Renal pelvis (tissue), 4 donors: Measurements from ENCODE around the gene NTHL1. TPM values are rescaled to one million over a fixed set of nuclear protein-coding genes. Genes with fewer than 3 reads are reported as not detected.

Experiments used
- DNase-seq: peaks from one replicate; pipeline ENCODE4 v3.0.0-alpha.2; 2013
- polyA plus RNA-seq, 3 donors: library from polyadenylated mRNA; unstranded; fragments of 120-200 nt; gene quantifications; one replicate each; pipeline ENCODE4 v1.2.1, GENCODE V29; 2013; ENCODE audit not compliant: insufficient read length in 3 of 3

NTHL1 gene
- polyA plus RNA-seq, 3 donors, result 19.7 to 26.7 (median 26.2) TPM

DNA sequence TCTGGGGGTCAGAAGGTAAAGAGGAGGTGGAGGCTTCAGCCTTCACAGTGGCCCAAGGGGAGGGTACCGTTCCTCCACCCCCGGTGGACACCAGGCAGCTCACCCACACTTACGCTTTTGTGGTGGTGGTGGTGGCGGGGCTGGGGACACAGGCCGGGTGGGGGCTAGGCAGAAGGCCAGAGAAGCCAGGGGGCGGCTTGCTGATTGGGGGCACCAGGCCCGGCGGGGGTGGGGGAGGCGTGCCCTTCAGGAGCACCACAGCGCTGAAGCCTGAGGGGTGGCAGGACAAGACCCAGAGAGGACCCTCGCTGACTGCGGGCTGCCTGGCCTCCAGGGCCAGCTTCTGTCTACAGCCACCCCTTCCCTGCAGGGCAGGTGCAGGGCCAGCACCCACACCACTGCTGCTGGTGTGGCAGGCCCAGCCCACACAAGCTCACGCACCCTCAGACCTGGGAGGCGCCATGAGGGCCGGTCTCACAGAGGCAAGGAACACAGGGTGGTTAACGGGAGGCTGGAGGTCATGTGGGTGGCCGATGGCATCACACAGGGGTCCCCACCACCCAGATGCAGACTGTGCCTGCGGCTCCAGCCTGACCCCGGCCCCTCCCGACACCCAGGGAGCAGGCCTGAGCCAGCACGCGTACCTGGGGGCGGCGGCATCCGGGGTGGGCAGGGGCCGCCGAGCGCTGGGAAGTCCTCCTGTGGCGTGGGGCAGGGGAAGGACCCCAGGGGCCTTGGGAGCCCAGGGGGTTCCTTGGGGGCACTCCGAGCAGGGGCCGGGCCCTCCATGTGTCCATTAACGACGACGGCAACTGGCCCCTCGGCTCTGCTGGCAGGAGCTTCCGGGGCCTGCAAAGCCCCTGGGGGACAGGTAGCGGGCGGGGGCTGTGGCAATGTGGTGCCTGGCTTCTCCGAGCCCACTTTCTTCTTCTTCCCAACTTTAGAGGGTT, 48.5 kb downstream of the NTHL1 start:
- DNase-seq, result no peak

DNA sequence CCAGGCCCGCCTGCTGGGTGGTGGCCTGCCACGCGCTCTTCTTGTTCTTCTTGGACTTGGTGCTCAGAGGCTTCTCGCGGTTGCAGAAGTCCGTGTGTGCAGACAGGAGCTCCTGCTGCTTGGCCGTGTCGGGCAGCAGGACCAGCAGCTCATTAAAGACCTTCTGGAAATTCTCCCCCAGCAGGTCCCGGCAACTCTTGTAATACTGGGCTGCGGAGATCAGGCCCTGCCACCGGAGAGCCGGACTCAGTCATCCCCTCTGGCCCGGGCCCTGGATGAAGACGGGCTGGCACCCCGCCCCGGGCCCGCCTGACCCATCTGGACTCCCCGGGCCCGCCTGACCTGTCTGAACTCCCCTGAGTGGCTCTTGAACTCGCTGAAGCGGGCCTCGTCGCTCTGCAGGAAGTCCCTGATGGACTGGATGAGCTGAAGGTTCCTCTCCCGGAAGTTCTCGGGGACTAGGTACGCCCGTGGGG, 49.2 kb downstream of the NTHL1 start:
- no peak for DNase-seq

DNA sequence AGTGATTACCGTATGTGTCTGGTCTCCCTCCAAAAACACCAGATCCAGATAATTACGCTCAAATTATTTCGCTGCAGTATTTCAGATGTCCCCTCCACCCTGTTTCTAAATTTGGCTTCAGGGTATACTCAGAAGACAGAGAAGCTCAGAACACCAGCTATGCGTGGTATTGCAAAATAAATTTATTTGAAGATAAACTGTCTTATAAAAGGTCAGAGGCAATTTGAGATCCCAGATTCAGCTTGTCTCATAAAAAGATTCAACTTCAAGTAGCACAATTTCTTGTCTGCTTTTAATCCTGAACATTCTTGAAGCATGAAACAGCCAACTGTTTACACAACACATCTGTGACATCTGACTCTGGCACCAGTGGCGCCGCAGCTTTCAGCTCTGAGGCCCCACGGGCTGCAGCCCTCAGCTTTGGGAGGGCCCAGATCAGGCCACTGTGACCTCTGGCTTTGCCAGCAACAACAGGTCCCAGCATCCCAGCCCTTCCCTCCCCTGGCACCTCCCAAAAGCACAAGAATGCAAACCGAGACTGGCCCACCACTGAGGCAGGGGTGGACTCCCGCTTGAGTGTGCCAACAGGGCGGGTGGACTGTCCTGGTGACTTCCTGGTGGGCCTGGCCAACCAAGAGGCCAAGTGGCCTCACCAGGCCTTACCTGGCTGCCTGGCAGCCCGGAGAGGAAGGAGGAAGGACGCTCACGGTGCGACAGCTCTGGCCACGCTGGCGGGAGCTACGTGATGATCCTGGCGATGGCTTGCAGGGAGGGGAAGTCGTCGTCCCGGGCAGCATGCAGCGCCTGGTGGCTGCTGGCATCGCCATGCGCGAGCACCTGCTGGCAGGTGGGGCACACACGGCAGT, 49.9 kb downstream of the NTHL1 start:
- no peak for DNase-seq

DNA sequence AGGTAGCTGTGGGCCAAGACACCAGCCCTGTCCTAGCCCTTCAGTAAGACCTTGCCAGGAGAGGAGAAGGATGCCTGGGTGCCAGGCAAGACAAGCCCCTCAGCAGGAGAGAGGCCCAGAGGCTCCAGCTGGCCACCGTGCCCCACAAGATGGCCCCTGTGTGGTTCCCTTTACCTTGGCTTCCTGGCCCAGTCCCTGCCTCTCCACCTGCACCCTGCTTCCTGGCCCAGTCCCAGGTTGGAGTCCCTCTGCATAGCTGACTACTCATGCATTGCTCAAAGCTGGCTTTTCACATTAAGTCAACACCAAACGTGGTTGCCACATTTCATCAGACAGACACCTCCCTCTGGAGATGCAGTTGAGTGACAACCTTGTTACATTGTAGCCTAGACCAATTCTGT, 53.9 kb downstream of the NTHL1 start:
- no peak for DNase-seq

DNA sequence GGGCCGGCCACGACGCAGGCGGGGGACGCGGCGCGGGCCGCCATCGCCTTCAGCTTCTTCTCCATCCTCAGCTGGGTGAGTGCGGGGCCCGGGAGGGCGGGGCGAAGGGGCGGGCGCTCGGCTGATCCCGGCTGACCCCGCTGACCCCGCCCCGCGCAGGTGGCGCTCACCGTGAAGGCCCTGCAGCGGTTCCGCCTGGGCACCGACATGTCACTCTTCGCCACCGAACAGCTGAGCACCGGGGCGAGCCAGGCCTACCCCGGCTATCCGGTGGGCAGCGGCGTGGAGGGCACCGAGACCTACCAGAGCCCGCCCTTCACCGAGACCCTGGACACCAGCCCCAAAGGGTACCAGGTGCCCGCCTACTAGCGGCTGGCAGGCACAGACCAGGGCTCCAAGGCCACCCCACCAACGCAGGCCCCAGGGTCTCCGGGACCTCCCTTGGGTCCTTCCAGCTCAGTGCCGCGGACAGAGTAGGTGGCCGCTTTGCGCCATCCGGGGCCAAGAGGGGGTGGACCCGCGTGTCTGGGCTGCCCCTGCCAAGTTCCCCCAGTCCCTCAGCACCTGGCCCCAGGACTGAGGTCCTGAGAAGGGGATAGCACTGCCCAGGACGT, 54.8 kb downstream of the NTHL1 start:
- no peak for DNase-seq

DNA sequence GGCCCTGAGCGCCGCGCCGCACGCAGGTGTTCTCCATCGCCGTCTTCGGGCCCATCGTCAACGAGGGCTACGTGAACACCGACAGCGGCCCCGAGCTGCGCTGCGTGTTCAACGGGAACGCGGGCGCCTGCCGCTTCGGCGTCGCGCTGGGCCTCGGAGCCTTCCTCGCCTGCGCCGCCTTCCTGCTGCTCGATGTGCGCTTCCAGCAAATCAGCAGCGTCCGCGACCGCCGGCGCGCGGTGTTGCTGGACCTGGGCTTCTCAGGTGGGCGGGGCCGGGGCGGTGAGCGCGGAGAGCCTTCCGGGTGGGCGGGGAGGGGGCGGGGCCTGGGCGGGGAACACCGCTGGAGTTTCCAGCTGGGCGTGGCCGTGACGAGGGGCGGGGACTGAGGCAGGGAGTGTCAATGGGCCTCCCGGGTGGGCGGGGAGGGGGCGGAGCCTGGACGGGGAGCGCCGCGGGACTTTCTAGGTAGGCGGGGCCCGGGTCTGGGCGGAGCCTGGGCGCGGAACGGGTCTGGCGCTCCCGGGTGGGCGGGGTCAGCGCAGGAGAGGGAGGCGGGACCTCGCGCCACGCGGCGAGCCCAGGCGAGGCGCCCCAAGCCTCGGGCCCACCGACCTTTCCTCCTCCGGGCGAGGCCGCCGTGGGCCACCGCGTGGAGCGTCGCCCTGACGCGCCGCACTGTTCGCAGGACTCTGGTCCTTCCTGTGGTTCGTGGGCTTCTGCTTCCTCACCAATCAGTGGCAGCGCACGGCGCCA, 55.5 kb downstream of the NTHL1 start:
- DNase-seq, result peak; percentile 87

DNA sequence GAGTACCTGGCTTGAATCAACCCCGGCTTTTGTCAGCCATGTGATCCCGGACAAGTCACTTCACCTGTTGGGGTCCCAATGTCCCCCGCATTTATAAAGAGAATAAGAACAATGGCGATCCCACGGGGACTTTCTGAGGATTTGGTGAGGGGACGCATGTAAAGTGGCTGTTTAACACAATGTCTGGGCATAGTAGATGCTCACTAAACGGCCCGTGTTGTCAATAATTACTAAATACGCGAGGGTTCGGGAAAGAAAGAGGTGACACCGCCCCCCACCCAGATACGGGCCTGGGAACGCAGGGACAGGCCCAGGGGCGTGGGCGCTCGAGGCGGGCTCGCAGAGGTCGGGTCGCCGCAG, 56.1 kb downstream of the NTHL1 start:
- no peak for DNase-seq

DNA sequence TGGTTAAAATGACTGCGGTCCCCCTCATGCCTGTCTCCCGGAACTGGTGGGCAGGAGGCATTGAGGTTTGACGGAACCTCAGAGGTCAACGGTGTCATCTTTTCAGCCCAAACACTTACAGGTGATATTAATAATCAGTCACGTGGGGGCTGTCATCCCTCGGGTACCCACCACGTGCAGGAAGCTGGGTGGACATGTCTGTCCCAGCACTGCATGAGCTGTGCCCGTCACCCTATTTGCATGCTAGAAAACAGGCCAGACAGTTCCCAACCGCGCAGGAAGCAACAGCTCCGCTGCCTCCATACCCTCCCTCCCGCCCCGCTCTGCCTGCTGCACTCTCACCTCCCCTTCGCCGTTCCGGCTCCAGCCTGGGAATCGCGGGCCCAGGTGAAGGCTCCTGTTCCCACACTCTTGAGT, 56.5 kb downstream of the NTHL1 start:
- DNase-seq, result no peak

DNA sequence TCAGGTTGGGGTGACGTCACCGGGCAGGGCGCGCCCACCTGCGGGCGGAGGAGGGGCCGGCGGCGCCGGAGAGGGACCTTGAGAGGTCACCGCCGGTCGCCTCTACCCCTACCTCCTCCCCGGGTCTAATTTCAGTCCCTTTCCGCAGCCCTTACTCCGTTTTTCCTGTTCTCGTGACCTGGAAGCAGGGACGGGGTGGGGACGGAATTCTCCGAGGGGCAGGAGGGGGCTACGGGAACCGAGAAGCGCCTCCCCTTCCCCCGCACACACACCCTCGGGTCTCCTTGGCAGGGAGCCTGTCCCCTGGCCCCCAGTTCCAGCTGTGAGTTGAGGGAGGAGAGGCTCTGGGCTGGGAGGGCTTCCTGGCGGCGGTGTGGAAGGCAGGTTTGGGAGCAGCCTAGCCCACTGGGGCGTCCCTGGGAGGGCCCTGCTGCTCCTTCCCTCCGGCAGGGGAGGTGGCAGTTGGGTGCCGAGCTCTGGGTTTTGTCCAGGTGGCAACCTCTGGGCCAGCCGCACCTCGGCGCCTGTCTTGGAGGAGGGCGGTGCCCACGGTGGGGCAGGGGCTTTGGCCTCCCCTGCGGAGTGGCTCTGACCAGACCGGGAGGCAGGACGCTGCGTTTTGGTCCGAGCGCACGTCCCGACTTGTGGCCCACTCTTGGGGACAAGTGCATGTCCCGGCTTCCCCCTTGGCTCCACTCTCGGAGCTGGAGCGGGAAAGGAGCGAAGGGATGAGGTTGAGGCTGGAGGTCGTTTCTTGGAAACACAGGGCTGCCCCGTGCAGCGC, 57.1 kb downstream of the NTHL1 start:
- no peak for DNase-seq

DNA sequence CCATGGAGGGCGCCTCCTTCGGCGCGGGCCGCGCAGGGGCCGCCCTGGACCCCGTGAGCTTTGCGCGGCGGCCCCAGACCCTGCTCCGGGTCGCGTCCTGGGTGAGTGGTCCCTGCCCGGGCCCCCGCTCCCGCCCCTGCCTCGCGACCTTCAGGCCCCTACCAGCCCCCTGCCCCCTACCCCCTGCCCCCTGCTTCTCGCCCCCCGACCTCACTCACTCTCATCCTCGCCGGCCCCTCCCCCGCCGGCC, 57.6 kb downstream of the NTHL1 start:
- no peak for DNase-seq

Other genes starting within 250 kb of the NTHL1 start
- 10 to 100 TPM; 43.4 to 50.5 (median 47.8) TPM for gene HAGH, start 221.0 kb downstream of the NTHL1 start, polyA plus RNA-seq
- gene FAHD1, start 220.6 kb downstream of the NTHL1 start, polyA plus RNA-seq, result 10 to 100 TPM; 39.0 to 45.7 (median 39.2) TPM
- gene MEIOB, start 175.7 kb downstream of the NTHL1 start, polyA plus RNA-seq, result 1 to 10 TPM; 1.0 to 2.2 (median 1.9) TPM
- gene HS3ST6, start 129.4 kb downstream of the NTHL1 start, polyA plus RNA-seq, result under 1 TPM; 0.13 to 0.41 (median 0.37) TPM
- gene MSRB1, start 104.6 kb downstream of the NTHL1 start, polyA plus RNA-seq, result 10 to 100 TPM; 79.7 to 87.6 (median 82.1) TPM
- under 1 TPM; 0.09 to 0.42 (median 0.21) TPM for gene RPL3L, start 93.1 kb downstream of the NTHL1 start, polyA plus RNA-seq
- 100 to 1,000 TPM; 124 to 158 (median 132) TPM for gene NDUFB10, start 88.3 kb downstream of the NTHL1 start, polyA plus RNA-seq
- gene RPS2, start 83.0 kb downstream of the NTHL1 start, polyA plus RNA-seq, result 1,000 to 10,000 TPM; 1,943 to 2,404 (median 2,241) TPM
- not detected for gene RNF151, start 81.0 kb downstream of the NTHL1 start, polyA plus RNA-seq
- gene TBL3, start 75.8 kb downstream of the NTHL1 start, polyA plus RNA-seq, result 10 to 100 TPM; 36.5 to 49.0 (median 47.9) TPM
- gene NOXO1, start 66.4 kb downstream of the NTHL1 start, polyA plus RNA-seq, result 1 to 10 TPM in 1 of 3 donors, under 1 TPM in 2; 0.90 to 1.2 (median 1.00) TPM
- 10 to 100 TPM; 26.1 to 35.9 (median 31.6) TPM for gene GFER, start 63.6 kb downstream of the NTHL1 start, polyA plus RNA-seq
- gene SYNGR3, start 57.9 kb downstream of the NTHL1 start, polyA plus RNA-seq, result 1 to 10 TPM; 1.5 to 2.4 (median 2.1) TPM
- gene ZNF598, start 38.0 kb downstream of the NTHL1 start, polyA plus RNA-seq, result 10 to 100 TPM; 21.4 to 30.9 (median 25.0) TPM
- gene NPW, start 28.0 kb downstream of the NTHL1 start, polyA plus RNA-seq, result 10 to 100 TPM in 2 of 3 donors, 1 to 10 TPM in 1; 4.5 to 14.3 (median 12.0) TPM
- 100 to 1,000 TPM; 116 to 169 (median 155) TPM for gene NHERF2, start 20.9 kb downstream of the NTHL1 start, polyA plus RNA-seq
- 100 to 1,000 TPM; 141 to 174 (median 162) TPM for gene TSC2, start 151 bp upstream of the NTHL1 start, polyA plus RNA-seq
- gene PKD1, start 88.1 kb upstream of the NTHL1 start, polyA plus RNA-seq, result 100 to 1,000 TPM in 2 of 3 donors, 10 to 100 TPM in 1; 96.5 to 119 (median 115) TPM
- 1 to 10 TPM; 3.0 to 6.0 (median 3.1) TPM for gene RAB26, start 100.8 kb upstream of the NTHL1 start, polyA plus RNA-seq
- gene TRAF7, start 107.9 kb upstream of the NTHL1 start, polyA plus RNA-seq, result 10 to 100 TPM; 56.1 to 61.1 (median 60.6) TPM
- gene CASKIN1, start 148.8 kb upstream of the NTHL1 start, polyA plus RNA-seq, result 1 to 10 TPM; 1.8 to 2.6 (median 1.9) TPM
- 10 to 100 TPM; 48.8 to 57.6 (median 55.2) TPM for gene MLST8, start 157.6 kb upstream of the NTHL1 start, polyA plus RNA-seq
- 10 to 100 TPM in 1 of 3 donors, 1 to 10 TPM in 2; 6.6 to 11.8 (median 9.4) TPM for gene BRICD5, start 163.0 kb upstream of the NTHL1 start, polyA plus RNA-seq
- gene PGP, start 167.0 kb upstream of the NTHL1 start, polyA plus RNA-seq, result 10 to 100 TPM; 15.1 to 18.8 (median 17.8) TPM
- 10 to 100 TPM; 19.8 to 26.3 (median 23.3) TPM for gene E4F1, start 175.8 kb upstream of the NTHL1 start, polyA plus RNA-seq
- gene DNASE1L2, start 188.6 kb upstream of the NTHL1 start, polyA plus RNA-seq, result 1 to 10 TPM in 2 of 3 donors, under 1 TPM in 1; 0.84 to 1.7 (median 1.6) TPM
- gene ECI1, start 203.8 kb upstream of the NTHL1 start, polyA plus RNA-seq, result 10 to 100 TPM; 76.6 to 90.9 (median 81.6) TPM
- gene RNPS1, start 220.3 kb upstream of the NTHL1 start, polyA plus RNA-seq, result 100 to 1,000 TPM; 207 to 240 (median 216) TPM